CD4-positive, alpha-beta T cell treated with Interferon gamma for 1 hour (primary cell): ENCODE data around the gene CHD9.
"Not testable (repeated sequence)": the region's sequence is repeated elsewhere in the genome, so short reads cannot be mapped to it uniquely, and the experiment has no call there.

Source experiments
- DNase-seq: peaks from one replicate; pipeline ENCODE4 v3.0.0-alpha.2; 2020

Gene CHD9

GRCh38 chr16:53211253-53211652 lies 156.5 kb downstream of the CHD9 start:
- no peak for DNase-seq

- DNase-seq: no peak
These were observed 158.1 kb downstream of the CHD9 start for GRCh38 chr16:53212893-53213223.

GRCh38 chr16:53213542-53213941 lies 158.8 kb downstream of the CHD9 start:
- no peak for DNase-seq

GRCh38 chr16:53216798-53217197 lies 162.0 kb downstream of the CHD9 start:
- DNase-seq: no peak

- DNase-seq: no peak
These were observed 164.6 kb downstream of the CHD9 start for GRCh38 chr16:53219371-53219770.

GRCh38 chr16:53219795-53220454 lies 165.1 kb downstream of the CHD9 start:
- DNase-seq: no peak

- no peak for DNase-seq
These were observed 165.8 kb downstream of the CHD9 start for GRCh38 chr16:53220585-53220984.

- DNase-seq: no peak
These were observed 170.3 kb downstream of the CHD9 start for GRCh38 chr16:53224951-53225533.

- DNase-seq: no peak
These were observed 178.2 kb downstream of the CHD9 start for GRCh38 chr16:53232826-53233529.

GRCh38 chr16:53234836-53235235 lies 180.0 kb downstream of the CHD9 start:
- no peak for DNase-seq

GRCh38 chr16:53235851-53236250 lies 181.1 kb downstream of the CHD9 start:
- DNase-seq: no peak

GRCh38 chr16:53249331-53249730 lies 194.5 kb downstream of the CHD9 start:
- no peak for DNase-seq

GRCh38 chr16:53257001-53257400 lies 202.2 kb downstream of the CHD9 start:
- DNase-seq: no peak

- no peak for DNase-seq
These were observed 204.0 kb downstream of the CHD9 start for GRCh38 chr16:53258809-53259208.

GRCh38 chr16:53261276-53261675 lies 206.5 kb downstream of the CHD9 start:
- DNase-seq: no peak

- DNase-seq: no peak
These were observed 207.9 kb downstream of the CHD9 start for GRCh38 chr16:53262645-53263044.

- DNase-seq: no peak
These were observed 211.4 kb downstream of the CHD9 start for GRCh38 chr16:53266156-53266555.

GRCh38 chr16:53278498-53278897 lies 223.7 kb downstream of the CHD9 start:
- not testable (repeated sequence) for DNase-seq

- DNase-seq: no peak
These were observed 226.5 kb downstream of the CHD9 start for GRCh38 chr16:53281280-53281679.

GRCh38 chr16:53281859-53282258 lies 227.1 kb downstream of the CHD9 start:
- DNase-seq: no peak

GRCh38 chr16:53282328-53282727 lies 227.5 kb downstream of the CHD9 start:
- DNase-seq: no peak

- no peak for DNase-seq
These were observed 228.5 kb downstream of the CHD9 start for GRCh38 chr16:53282975-53283946.

- DNase-seq: no peak
These were observed 230.4 kb downstream of the CHD9 start for GRCh38 chr16:53285236-53285635.
